HG02884 (cell line): ENCODE results near the gene ST3GAL2.
"Not testable (repeated sequence)": the region's sequence is repeated elsewhere in the genome, so short reads cannot be mapped to it uniquely, and the experiment has no call there.

Experiments
- ATAC-seq: cut with Tn5 transposase; IDR thresholded peaks from one replicate; pipeline ENCODE4 v1.9.1; 2021; ENCODE audit warnings: mild to moderate bottlenecking, moderate library complexity; ENCODE audit not compliant: unreplicated experiment

ST3GAL2 gene

GRCh38 chr16:70391881-70392481, 46.9 kb downstream of the ST3GAL2 start:
- ATAC-seq: no peak

- ATAC-seq: no peak
Measured at GRCh38 chr16:70391446-70391845, 47.5 kb downstream of the ST3GAL2 start.

GRCh38 chr16:70390774-70391173, 48.1 kb downstream of the ST3GAL2 start:
- ATAC-seq: no peak

- no peak for ATAC-seq
Measured at GRCh38 chr16:70388006-70388680, 50.8 kb downstream of the ST3GAL2 start.

- ATAC-seq: not testable (repeated sequence)
Measured at GRCh38 chr16:70386289-70386986, 52.5 kb downstream of the ST3GAL2 start.

- ATAC-seq: no peak
Measured at GRCh38 chr16:70383421-70383960, 55.4 kb downstream of the ST3GAL2 start.

GRCh38 chr16:70381604-70382342, 57.1 kb downstream of the ST3GAL2 start:
- peak; percentile 18 for ATAC-seq

GRCh38 chr16:70380919-70381603, 57.8 kb downstream of the ST3GAL2 start:
- peak; percentile 80 for ATAC-seq

GRCh38 chr16:70380248-70380918, 58.5 kb downstream of the ST3GAL2 start:
- ATAC-seq: peak; percentile 6

GRCh38 chr16:70378869-70379493, 59.9 kb downstream of the ST3GAL2 start:
- ATAC-seq: no peak

- ATAC-seq: no peak
Measured at GRCh38 chr16:70377782-70378181, 61.1 kb downstream of the ST3GAL2 start.

- no peak for ATAC-seq
Measured at GRCh38 chr16:70375636-70376611, 63.0 kb downstream of the ST3GAL2 start.

GRCh38 chr16:70374213-70374612, 64.7 kb downstream of the ST3GAL2 start:
- no peak for ATAC-seq

GRCh38 chr16:70372921-70373728, 65.8 kb downstream of the ST3GAL2 start:
- ATAC-seq: no peak

GRCh38 chr16:70370924-70371323, 68.0 kb downstream of the ST3GAL2 start:
- no peak for ATAC-seq

GRCh38 chr16:70370145-70370544, 68.8 kb downstream of the ST3GAL2 start:
- ATAC-seq: not testable (repeated sequence)

- no peak for ATAC-seq
Measured at GRCh38 chr16:70364399-70364798, 74.5 kb downstream of the ST3GAL2 start.

GRCh38 chr16:70359552-70359951, 79.3 kb downstream of the ST3GAL2 start:
- ATAC-seq: no peak
